IPS-18c (cell line): ENCODE results near the gene ROR1.

Experiments used
- H3K4me3 ChIP-seq: 2 replicates; pipeline ENCODE4 v1.7.0; 2013; ENCODE audit warnings: low read depth, mild to moderate bottlenecking, low read length, moderate library complexity; ENCODE audit not compliant: insufficient read depth
- H3K9me3 ChIP-seq: one replicate; pipeline ENCODE4 v1.6.1; 2013; ENCODE audit warnings: mild to moderate bottlenecking, low read length, moderate library complexity; ENCODE audit not compliant: control insufficient read depth, insufficient read depth

ROR1 gene

DNA sequence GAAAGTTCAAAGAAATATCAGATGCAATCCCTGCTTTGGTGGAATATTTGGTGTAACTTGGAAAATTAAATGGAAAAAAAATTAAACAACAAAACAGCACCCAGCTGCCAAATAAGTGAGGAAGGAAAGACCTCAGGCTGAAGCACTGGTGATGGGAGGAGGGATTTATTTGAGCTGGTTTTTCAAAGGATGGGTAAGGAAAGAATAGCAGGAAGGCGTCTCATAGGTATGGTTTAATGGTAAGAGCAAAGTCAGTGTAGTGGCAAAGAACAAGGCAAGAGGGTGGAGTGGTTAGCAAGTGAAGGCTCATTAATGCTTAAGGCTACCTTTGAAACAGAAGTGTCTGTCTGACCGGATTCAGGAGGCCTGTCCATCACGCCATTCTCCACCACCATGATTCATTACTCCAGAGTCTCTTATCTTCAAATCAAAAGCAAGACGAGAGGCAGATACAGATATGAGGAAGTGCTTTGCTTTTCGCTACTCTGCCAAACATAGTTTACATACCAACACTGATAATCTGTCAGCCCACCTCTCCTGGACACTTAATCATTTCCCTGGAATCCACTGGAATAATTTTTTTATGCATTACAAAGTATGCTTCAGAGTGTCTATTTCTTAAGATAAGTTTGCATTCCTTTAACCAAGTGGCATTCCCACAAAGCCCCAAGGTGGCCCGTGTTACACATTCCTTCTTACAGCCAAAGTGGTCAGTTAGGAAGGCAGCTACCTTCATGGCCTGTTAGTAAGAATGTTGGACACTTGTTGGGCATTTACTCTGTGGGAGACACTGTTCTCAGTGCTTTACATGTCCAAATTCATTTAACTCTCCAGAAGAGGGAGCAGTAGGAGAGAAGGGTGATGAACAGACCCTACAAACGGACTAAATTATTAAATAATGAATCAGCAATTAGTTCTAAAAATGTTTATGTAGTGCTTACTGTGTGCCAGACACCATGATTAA, 146.6 kb downstream of the ROR1 start:
- Histone ChIP-seq H3K4me3 (no peak overlapping the region), H3K9me3 (no peaks in the 10 kb centered on the region)

GRCh38 chr1:63921359-63921758, 147.5 kb downstream of the ROR1 start:
- Histone ChIP-seq H3K4me3 (no peak overlapping the region), H3K9me3 (no peaks in the 10 kb centered on the region)

DNA sequence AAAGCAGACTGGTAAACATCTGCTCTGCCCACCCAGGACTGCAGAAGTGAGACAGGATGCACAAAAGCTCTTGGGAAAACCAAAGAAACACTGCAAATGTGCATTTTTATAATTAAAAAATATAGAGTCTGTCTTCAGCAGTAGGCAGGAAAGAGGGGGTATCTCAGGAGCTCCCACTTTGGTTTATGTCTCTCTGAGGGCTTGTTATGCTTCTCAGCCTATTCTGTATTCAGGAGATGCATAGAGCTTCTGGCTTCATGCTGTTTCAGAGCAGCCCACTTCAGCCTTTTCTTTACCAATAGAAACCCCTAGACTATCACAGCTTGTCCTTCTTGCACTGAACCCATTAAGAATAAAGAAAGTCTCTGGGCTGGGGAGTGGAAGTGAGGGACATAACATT, 148.0 kb downstream of the ROR1 start:
- H3K4me3 ChIP-seq, result no peak overlapping the region
- no peaks in the 10 kb centered on the region for H3K9me3 ChIP-seq

DNA sequence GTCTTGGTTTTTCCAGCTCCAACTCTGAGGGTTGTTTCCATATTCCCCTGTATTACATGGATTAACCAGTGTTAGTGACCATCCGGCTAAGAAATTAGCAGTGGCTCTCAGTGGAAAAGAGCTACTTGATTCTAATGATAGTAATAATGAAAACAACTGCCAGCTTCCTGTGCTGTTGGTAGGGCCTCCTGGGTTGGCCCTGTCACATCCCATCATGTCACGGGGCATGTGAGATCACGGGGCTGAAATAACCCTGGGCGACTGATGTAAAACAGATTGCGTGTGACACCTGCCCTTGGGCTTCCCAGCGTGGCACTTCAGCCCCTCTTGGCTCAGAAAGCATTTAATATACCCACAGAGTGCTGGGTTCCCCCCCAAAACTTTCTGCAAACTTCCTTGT, 149.0 kb downstream of the ROR1 start:
- Histone ChIP-seq H3K9me3 (no peaks in the 10 kb centered on the region), H3K4me3 (no peak overlapping the region)

- no peaks in the 10 kb centered on the region for H3K9me3 ChIP-seq
- H3K4me3 ChIP-seq, result no peak overlapping the region
Measured at GRCh38 chr1:63923302-63923701, 149.5 kb downstream of the ROR1 start.

DNA sequence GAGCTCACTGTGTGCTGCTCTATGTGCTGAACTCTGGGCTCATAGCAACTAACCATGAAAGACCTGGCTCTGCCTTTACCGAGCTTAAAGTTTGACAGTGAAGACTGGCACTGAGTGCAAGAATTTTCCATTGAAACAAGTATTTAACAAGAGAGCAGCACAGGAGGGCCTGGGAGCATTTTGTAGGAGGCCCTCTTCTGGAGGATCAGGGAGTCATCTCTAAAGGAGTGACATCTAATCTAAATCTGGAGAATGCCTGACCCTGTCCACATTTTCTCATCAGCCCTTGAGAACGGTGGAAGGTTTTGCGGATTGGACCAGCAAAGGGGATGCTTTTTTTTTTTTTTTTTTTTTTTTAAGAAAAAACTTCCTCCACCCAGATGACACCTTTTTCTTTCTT, 150.8 kb downstream of the ROR1 start:
- H3K9me3 ChIP-seq, result no peaks in the 10 kb centered on the region

DNA sequence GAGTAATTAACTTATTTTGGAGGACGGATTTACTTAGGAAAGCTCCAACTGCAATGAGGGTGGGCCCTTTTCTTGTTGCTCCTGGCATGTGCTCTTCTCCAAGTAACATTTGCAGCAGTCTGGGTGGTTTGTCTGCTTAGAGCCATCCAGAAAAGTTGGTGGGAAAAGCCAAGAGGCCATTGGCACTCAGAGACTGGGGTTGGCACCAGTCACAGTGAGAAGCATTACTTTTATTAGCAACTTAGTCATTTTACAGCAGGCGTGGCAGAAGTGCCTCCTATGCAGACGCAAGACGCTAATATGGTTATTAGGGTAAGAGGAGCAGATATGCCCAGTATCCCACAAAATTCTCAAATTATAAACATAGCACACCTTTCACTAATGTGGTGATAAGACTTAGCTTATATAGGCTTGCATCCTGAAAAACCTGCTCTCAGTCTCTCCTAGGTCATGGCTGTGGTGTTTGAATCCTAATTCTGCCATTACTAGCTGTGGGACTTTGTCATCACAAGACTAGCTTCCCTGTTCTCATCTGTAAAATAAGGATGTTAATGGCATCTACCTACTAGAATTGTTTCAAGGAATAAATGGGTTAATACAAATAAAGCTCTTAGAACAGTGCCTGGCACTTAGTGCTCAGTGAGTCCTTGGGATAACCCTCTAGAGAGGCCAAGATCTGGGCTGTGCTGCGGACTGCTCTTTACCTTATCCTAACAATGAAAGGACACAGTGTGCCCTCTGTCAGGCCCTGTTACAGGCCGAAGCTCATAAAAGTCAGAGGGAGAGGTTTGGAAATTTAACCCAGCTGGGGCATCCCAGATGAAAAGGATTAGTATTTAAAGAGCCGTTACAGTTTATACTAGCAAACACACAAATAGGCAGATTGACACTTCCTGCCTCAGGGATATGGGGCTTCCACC, 154.6 kb downstream of the ROR1 start:
- H3K4me3 ChIP-seq, result no peak overlapping the region
- no peaks in the 10 kb centered on the region for H3K9me3 ChIP-seq

More for the DNA sequence above, 150.8 kb downstream of the ROR1 start:
- H3K4me3 ChIP-seq, result no peak overlapping the region

GRCh38 chr1:63929106-63929478, 155.3 kb downstream of the ROR1 start:
- Histone ChIP-seq H3K9me3 (no peaks in the 10 kb centered on the region), H3K4me3 (no peak overlapping the region)

DNA sequence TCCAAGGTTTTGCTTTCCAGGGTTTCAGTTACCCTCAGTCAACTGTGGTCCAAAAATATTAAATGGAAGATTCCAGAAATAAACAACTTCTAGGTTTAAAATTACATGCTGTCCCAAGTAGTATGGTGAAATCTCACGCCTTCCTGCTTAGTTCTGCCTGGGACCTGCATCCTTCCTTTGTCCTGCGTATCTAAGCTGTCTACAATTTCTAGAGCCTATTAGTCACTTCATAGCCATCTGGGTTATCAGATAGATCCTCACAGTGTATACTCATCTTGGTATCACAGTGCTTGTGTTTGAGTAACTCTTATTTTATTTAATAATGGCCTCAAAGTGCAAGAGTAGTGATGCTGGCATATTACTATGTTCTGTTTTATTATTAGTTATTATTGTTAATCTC, 157.7 kb downstream of the ROR1 start:
- Histone ChIP-seq H3K9me3 (no peaks in the 10 kb centered on the region), H3K4me3 (no peak overlapping the region)

- Histone ChIP-seq H3K4me3 (no peak overlapping the region), H3K9me3 (no peaks in the 10 kb centered on the region)
Measured at GRCh38 chr1:63934697-63935096, 160.9 kb downstream of the ROR1 start.

DNA sequence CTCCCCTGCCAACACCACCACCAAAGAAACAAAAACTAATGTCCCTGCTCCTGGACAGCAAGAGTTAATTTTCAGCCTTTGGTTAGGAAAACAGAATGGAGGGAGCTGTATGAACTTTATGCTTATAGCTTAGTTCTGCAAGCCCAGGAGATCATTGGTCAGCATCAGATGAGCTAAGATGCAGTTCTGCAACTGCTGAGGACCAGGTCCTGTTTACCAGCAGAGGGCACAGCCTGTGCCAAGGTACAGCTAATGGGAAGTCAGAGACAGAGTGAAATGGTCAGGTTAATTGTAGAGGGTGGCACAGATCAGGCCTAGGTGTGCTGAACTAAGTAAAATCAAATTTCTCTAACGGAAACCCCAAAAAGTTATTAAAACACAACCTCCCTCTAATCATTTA, 161.3 kb downstream of the ROR1 start:
- Histone ChIP-seq H3K9me3 (no peaks in the 10 kb centered on the region), H3K4me3 (no peak overlapping the region)

GRCh38 chr1:63935553-63935952, 161.7 kb downstream of the ROR1 start:
- no peak overlapping the region for H3K4me3 ChIP-seq
- no peaks in the 10 kb centered on the region for H3K9me3 ChIP-seq

- H3K4me3 ChIP-seq, result no peak overlapping the region
- H3K9me3 ChIP-seq, result no peaks in the 10 kb centered on the region
Measured at GRCh38 chr1:63936276-63936675, 162.5 kb downstream of the ROR1 start.

DNA sequence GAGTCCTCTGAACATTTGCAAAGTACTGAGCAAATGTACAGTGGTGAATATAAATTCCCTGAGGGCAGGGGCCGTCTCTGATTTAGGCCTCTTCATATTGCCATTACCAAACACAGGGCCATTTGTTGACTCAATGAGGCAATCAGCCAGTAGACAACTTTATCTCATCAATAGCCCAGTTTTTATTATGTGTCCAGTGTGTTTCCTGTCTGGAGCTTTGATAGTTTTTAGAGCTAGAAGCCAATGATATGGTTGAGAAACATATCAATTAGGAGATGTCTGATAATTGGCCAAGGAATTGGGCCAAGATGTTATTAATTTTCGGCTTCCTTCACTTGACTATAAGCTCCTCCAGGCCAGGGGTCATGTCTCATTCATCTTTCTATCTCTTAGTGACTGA, 163.0 kb downstream of the ROR1 start:
- H3K4me3 ChIP-seq, result no peak overlapping the region
- no peaks in the 10 kb centered on the region for H3K9me3 ChIP-seq

DNA sequence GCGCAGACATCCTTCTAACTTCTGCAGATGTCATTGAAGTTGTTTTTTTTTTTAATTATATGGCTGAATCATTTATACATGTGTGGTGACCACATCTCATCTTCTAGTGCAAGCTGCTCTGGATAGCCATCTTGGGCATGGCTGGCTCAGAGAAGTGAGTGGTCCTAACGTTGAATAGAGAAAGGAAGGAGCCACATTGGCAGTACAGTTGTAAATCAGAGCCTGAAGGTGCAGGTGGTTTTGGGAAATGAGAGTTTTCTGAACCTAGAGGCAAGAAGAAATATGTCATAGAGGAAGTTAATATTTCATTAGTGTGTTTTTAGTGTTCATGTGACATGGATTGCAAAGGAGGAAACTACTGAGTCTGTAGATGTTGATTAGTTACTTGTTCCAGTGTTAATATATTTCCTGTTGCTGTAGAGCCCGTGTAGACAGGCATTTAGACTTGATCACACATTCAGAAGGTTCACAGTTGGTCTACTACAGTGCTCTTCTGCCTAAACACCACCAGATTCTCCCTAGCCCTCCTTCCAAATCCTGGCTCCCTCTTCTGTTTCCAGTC, 163.7 kb downstream of the ROR1 start:
- H3K4me3 ChIP-seq, result no peak overlapping the region
- no peaks in the 10 kb centered on the region for H3K9me3 ChIP-seq

DNA sequence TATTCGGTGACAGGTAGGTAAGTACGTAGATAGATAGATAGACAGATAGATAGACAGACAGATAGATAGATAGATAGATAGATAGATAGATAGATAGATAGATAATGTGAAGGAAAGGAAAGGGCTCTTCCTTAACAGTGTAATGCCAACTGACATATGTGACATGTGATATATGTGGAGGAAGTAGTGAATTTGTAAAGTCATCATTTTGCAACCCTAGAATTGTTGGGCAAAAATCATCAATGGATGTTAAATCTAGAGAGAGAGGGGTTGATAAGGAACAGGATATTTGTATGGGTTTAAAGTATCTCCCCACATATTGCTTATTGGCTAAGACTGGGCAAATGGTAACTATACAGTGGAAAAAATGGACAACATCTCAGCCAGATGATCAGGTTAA, 166.6 kb downstream of the ROR1 start:
- H3K9me3 ChIP-seq, result no peaks in the 10 kb centered on the region
- no peak overlapping the region for H3K4me3 ChIP-seq

GRCh38 chr1:63943393-63943792, 169.6 kb downstream of the ROR1 start:
- H3K9me3 ChIP-seq, result no peaks in the 10 kb centered on the region
- H3K4me3 ChIP-seq, result no peak overlapping the region

GRCh38 chr1:63945943-63946342, 172.1 kb downstream of the ROR1 start:
- no peak overlapping the region for H3K4me3 ChIP-seq
- no peaks in the 10 kb centered on the region for H3K9me3 ChIP-seq
